Measurements from ENCODE around the gene IGSF21.

- TF ChIP-seq CTCF (IDR thresholded peaks at IDR 0.05) (no peak), POLR2A (IDR thresholded peaks at IDR 0.05) (no peak)
Observed at GRCh38 chr1:18411321-18411720, 303.7 kb downstream of the IGSF21 start.

Measured in thyroid gland (tissue), 4 donors.